NCI-H128 (cell line): ENCODE data around the gene CADPS2.
"Not testable (repeated sequence)": the region's sequence is repeated elsewhere in the genome, so short reads cannot be mapped to it uniquely, and the experiment has no call there.

Experiments
- DNase-seq: peaks from one replicate; lab custom pipeline; 2025; ENCODE audit not compliant: unreplicated experiment; lab: John Stamatoyannopoulos, UW

The CADPS2 gene

GRCh38 chr7:122677149-122677548, 209.1 kb downstream of the CADPS2 start:
- no peak for DNase-seq

- DNase-seq, result no peak
Measured at GRCh38 chr7:122676466-122676865, 209.8 kb downstream of the CADPS2 start.

GRCh38 chr7:122675621-122676020, 210.6 kb downstream of the CADPS2 start:
- DNase-seq, result no peak

- DNase-seq, result no peak
Measured at GRCh38 chr7:122675011-122675410, 211.2 kb downstream of the CADPS2 start.

GRCh38 chr7:122674502-122674901, 211.8 kb downstream of the CADPS2 start:
- DNase-seq, result no peak

GRCh38 chr7:122673951-122674350, 212.3 kb downstream of the CADPS2 start:
- no peak for DNase-seq

- no peak for DNase-seq
Measured at GRCh38 chr7:122672536-122672935, 213.7 kb downstream of the CADPS2 start.

- no peak for DNase-seq
Measured at GRCh38 chr7:122663733-122664132, 222.5 kb downstream of the CADPS2 start.

GRCh38 chr7:122658856-122659255, 227.4 kb downstream of the CADPS2 start:
- DNase-seq, result no peak

GRCh38 chr7:122653685-122654084, 232.6 kb downstream of the CADPS2 start:
- DNase-seq, result no peak

- DNase-seq, result no peak
Measured at GRCh38 chr7:122652876-122653275, 233.4 kb downstream of the CADPS2 start.

- no peak for DNase-seq
Measured at GRCh38 chr7:122651451-122651850, 234.8 kb downstream of the CADPS2 start.

- DNase-seq, result no peak
Measured at GRCh38 chr7:122643250-122643649, 243.0 kb downstream of the CADPS2 start.

GRCh38 chr7:122638459-122638858, 247.8 kb downstream of the CADPS2 start:
- DNase-seq, result no peak

- DNase-seq, result no peak
Measured at GRCh38 chr7:122637784-122638183, 248.5 kb downstream of the CADPS2 start.

GRCh38 chr7:122635481-122635880, 250.8 kb downstream of the CADPS2 start:
- DNase-seq, result not testable (repeated sequence)

- DNase-seq, result no peak
Measured at GRCh38 chr7:122633472-122633871, 252.8 kb downstream of the CADPS2 start.

GRCh38 chr7:122632238-122632637, 254.0 kb downstream of the CADPS2 start:
- no peak for DNase-seq

- DNase-seq, result no peak
Measured at GRCh38 chr7:122629412-122629953, 256.8 kb downstream of the CADPS2 start.

- no peak for DNase-seq
Measured at GRCh38 chr7:122628651-122629411, 257.4 kb downstream of the CADPS2 start.

GRCh38 chr7:122626785-122627184, 259.5 kb downstream of the CADPS2 start:
- DNase-seq, result no peak

- DNase-seq, result no peak
Measured at GRCh38 chr7:122622682-122623081, 263.6 kb downstream of the CADPS2 start.

GRCh38 chr7:122619664-122620063, 266.6 kb downstream of the CADPS2 start:
- DNase-seq, result no peak
